ENCODE data around the gene INTS15. TPM values are rescaled to one million over a fixed set of nuclear protein-coding genes. Genes with fewer than 3 reads are reported as not detected.

The INTS15 gene
- total RNA-seq, 1 experiment from 2014 or later: 24.3 TPM

GRCh38 chr7:6590645-6591110 lies 857 bp downstream of the INTS15 start:
- peaks cover 18% of the 10 kb centered on the region; the same call in 1 of the 2 replicates for H3K79me2 ChIP-seq (ENCODE audit: insufficient read depth, low read length)
- ChIA-PET POLR2A (no interaction called here), RAD21 (ENCODE audit: low non-redundant PET in 1 of 2, low total read pairs in 2 of 2, uncharacterized antibody in 2 of 2, unreplicated experiment in 2 of 2) (interaction anchor here in 1 of 2 experiments (0.5 kb wide), 1 partner anchor 72 kb away, joined by 3 read pairs; no protein-coding TSS in a partner anchor), CTCF (interaction anchor here (1.1 kb wide), 1 partner anchor 16 kb away, joined by 3 read pairs; no protein-coding TSS in a partner anchor)
- H3K9ac ChIP-seq (ENCODE audit: low read length): peak overlapping the region; percentile 68
- BruUV-seq (replicated peaks): TSS peak; percentile 46
- peak overlapping the region; percentile 82 to 86 for H3K4me3 ChIP-seq (replicated peaks in 1 of 2; ENCODE audit: low read depth in 1 of 2, low read length in 2 of 2)
- no peaks in the 10 kb centered on the region for H3K9me2 ChIP-seq (ENCODE audit: insufficient read depth)
- TF ChIP-seq EZH2phosphoT487 (IDR thresholded peaks at IDR 0.05; ENCODE audit: borderline replicate concordance) (no peak), RAD21 (IDR thresholded peaks at IDR 0.05; ENCODE audit: low read depth) (no peak), ZNF274 (IDR thresholded peaks at IDR 0.05; ENCODE audit: low read depth, low read length) (no peak), ZBTB33 (IDR thresholded peaks at IDR 0.05; ENCODE audit: extremely low read depth, insufficient replicate concordance, low read length) (no peak)
- no peaks in the 10 kb centered on the region for H4K20me1 ChIP-seq (ENCODE audit: insufficient read depth)
- H3K9me3 ChIP-seq (ENCODE audit: control insufficient read depth in 1 of 2, insufficient read depth in 1 of 2, low read depth in 1 of 2, low read length in 2 of 2): no peaks in the 10 kb centered on the region
- H3K27me3 ChIP-seq (ENCODE audit: insufficient read depth, low read length): no peaks in the 10 kb centered on the region
- peaks cover 9 to 17% of the 10 kb centered on the region in 2 experiments for H3K4me1 ChIP-seq (ENCODE audit: control insufficient read depth in 1 of 2, insufficient read depth in 2 of 2, low read length in 2 of 2)
- peak overlapping the region; percentile 85 for H3K4me2 ChIP-seq (ENCODE audit: low read length)
- DNase-seq (ENCODE audit: low read depth, low spot score) (no peak), ATAC-seq (peak; percentile 54)
- H2AFZ ChIP-seq (ENCODE audit: low read depth, low read length, poor library complexity, severe bottlenecking): no peak overlapping the region
- H3K27ac ChIP-seq (ENCODE audit: low read depth, low read length): peak overlapping the region; percentile 84
- peaks cover 13 to 21% of the 10 kb centered on the region in 2 experiments; a peak in 3 of 4 replicates for H3K36me3 ChIP-seq (ENCODE audit: control insufficient read depth in 1 of 2, insufficient read depth in 2 of 2, low read length in 2 of 2)
- intact Hi-C loops (cut with micrococcal nuclease): no loop called here

- Histone ChIP-seq H4K20me1 (ENCODE audit: insufficient read depth) (no peaks in the 10 kb centered on the region), H3K79me2 (ENCODE audit: insufficient read depth, low read length) (no peaks in the 10 kb centered on the region; the same call in 1 of the 2 replicates), H2AFZ (ENCODE audit: low read depth, low read length, poor library complexity, severe bottlenecking) (no peak overlapping the region), H3K27me3 (ENCODE audit: insufficient read depth, low read length) (no peaks in the 10 kb centered on the region), H3K27ac (ENCODE audit: low read depth, low read length) (no peak overlapping the region), H3K9ac (ENCODE audit: low read length) (no peak overlapping the region), H3K4me2 (ENCODE audit: low read length) (no peak overlapping the region), H3K9me3 (ENCODE audit: control insufficient read depth in 1 of 2, insufficient read depth in 1 of 2, low read depth in 1 of 2, low read length in 2 of 2) (no peaks in the 10 kb centered on the region), H3K9me2 (ENCODE audit: insufficient read depth) (no peaks in the 10 kb centered on the region), H3K4me1 (ENCODE audit: control insufficient read depth in 1 of 2, insufficient read depth in 2 of 2, low read length in 2 of 2) (no peaks in the 10 kb centered on the region), H3K4me3 (replicated peaks in 1 of 2; ENCODE audit: low read depth in 1 of 2, low read length in 2 of 2) (no peak overlapping the region), H3K36me3 (ENCODE audit: control insufficient read depth in 1 of 2, insufficient read depth in 2 of 2, low read length in 2 of 2) (peaks cover 22 to 28% of the 10 kb centered on the region in 2 experiments)
- DNase-seq (ENCODE audit: low read depth, low spot score): no peak
- ATAC-seq: no peak
- ChIA-PET POLR2A (no interaction called here), CTCF (interaction anchor here (1.4 kb wide), 1 partner anchor 11 kb away, joined by 4 read pairs; no protein-coding TSS in a partner anchor), RAD21 (ENCODE audit: low non-redundant PET in 1 of 2, low total read pairs in 2 of 2, uncharacterized antibody in 2 of 2, unreplicated experiment in 2 of 2) (no interaction called here)
- BruUV-seq (replicated peaks): no TSS peak
- intact Hi-C loops (cut with micrococcal nuclease): no loop called here
- TF ChIP-seq RAD21 (IDR thresholded peaks at IDR 0.05; ENCODE audit: low read depth) (no peak), SIN3A (IDR thresholded peaks at IDR 0.05; ENCODE audit: low read depth) (no peak), POLR2AphosphoS5 (IDR thresholded peaks at IDR 0.05; ENCODE audit: low read depth, low read length) (no peak), JUND (IDR thresholded peaks at IDR 0.05) (no peak), MAX (IDR thresholded peaks at IDR 0.05) (no peak), REST (IDR thresholded peaks at IDR 0.05; ENCODE audit: low read depth) (no peak), ELF1 (IDR thresholded peaks at IDR 0.05; ENCODE audit: borderline replicate concordance, low read depth) (no peak), TCF7L2 (IDR thresholded peaks at IDR 0.05; ENCODE audit: borderline replicate concordance, extremely low read depth, insufficient read depth, insufficient read length) (no peak), POLR2A (IDR thresholded peaks at IDR 0.05; ENCODE audit: borderline replicate concordance, extremely low read depth, insufficient read depth, insufficient read length) (no peak), ATF3 (IDR thresholded peaks at IDR 0.05) (no peak), YY1 (IDR thresholded peaks at IDR 0.05; ENCODE audit: extremely low read depth, insufficient replicate concordance, low read depth, low read length) (no peak)
Observed at GRCh38 chr7:6600093-6600492, 10.3 kb downstream of the INTS15 start.

All from HCT116 (cell line).